Stimulated activated CD8-positive, alpha-beta memory T cell treated with anti-CD3 and anti-CD28 coated beads, Interleukin-4, amount 100 ng/mL, for 24 hours (primary cell): ENCODE data around the gene NPAS3.

ENCODE experiments used
- DNase-seq: peaks from one replicate; pipeline ENCODE4 v3.0.0-alpha.2; 2020; ENCODE audit warnings: low read depth

NPAS3 gene

DNA sequence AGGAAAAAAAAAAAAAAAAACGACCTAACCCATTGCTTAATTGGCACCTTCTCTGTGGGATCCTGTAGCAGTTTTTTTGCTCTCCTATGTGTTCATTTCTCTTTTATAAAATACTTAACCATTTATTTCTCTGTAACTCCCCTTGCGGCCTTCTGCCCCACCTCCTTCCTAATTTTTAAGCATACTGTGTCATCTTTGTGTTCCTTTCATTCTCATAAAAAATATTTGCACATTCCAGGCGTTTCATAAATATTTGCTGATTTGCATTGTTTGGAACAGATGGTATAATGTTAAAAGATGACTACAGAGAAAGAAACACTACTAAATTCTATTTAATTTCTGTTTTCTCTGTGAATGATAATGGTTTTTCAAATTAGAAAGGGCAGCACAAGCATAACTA is 77.9 kb downstream of the NPAS3 start:
- DNase-seq = no peak

DNA sequence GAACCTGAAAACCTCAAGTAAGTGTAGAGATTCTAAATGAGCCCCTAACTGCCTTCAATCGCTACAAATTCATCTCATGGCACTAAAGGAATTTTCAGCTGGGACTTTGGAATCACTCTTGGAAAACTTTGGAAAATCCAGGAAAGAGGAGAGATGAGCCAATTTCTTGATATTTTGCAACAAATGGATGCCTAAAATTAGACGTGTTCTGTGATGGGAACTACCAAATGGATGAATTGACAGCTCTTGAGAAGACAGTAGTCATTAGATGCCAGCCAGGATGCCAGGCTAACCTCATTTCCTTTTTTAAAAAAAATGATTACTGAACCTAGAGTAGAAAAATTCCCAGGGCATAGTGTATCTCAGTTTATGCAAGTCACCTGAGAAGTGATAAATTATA is 78.3 kb downstream of the NPAS3 start:
- DNase-seq = no peak

DNA sequence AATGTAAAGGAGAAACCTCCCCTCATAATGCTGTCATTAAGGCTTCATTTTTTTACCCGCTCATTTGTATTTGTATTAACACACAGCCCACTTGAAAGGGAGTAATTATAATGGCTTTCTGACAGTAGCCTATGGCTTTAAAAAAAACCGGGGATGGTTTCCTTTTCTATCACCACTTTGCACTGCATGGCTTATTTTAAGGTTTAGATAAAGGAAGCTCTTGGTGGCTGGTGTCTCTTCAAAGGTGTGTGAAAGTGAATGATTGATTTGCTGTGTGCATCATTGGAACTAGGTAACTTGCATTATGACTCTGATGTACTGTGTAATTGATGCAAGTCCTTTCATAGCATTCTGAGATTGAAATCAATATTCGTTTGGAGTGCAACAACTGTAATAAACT is 80.7 kb downstream of the NPAS3 start:
- DNase-seq = no peak

DNA sequence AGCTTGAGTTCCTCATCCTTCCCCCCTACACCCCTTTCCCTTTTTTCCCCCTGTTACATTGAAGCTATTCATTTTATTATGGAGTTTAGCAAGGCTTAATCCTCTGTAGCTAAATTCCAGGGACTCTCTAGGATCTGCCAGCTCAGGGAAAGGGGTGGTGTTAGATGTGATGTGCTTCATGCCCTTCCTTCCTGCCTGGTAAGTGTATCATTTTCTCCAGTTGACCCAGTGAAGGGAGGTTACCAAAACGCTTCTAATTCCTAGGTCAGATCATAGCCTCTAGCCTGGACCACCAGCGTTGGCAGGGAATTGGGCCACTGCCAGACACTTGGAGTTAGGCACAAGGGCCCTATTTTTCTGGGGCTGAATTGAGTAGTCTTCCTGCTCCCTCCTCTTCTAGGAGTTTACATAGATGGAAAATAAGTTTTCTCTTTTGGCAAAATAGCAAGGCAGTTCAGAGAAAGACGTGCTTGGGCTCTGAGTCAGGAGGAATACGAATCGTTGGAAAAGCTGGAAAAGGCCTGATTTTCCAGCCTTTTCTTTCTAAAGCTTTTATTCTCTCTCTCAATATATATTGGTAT is 88.3 kb downstream of the NPAS3 start:
- DNase-seq = no peak

DNA sequence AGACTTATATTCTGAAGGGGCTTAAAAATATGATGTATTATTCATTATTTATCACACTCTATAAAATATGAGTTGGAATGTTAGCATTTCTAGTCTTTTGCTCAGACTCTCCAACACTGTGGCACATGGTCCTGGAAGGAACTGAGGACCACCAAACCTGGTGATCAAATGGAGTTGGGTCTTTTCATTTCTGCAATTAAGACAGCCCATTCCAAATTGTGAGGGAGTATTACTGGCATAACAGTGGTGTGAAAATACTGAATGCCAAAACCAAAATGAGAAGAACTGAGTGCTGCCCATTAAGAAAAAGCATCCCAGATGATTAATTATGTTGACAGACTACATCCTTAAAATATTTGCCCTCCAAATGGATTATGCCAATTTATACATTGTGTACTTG is 90.8 kb downstream of the NPAS3 start:
- DNase-seq = no peak

DNA sequence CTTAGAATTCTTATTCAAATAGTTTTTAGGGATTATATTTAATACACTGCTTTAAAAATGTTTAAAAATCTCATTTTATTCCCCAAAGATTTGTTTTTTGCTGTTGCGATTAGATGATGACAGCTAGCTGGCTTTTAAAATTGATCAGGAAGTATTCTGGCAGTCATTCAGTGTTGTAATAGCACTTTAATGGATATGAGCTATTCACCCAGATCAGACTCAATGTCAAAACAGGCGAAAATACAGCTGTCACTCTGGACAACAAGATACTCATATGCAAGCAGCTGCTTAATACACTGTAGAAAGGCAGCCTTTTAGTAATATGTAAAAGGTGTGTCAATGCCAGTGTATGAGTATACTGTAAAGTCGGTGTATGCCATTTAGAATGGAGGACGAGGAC is 91.7 kb downstream of the NPAS3 start:
- no peak for DNase-seq

DNA sequence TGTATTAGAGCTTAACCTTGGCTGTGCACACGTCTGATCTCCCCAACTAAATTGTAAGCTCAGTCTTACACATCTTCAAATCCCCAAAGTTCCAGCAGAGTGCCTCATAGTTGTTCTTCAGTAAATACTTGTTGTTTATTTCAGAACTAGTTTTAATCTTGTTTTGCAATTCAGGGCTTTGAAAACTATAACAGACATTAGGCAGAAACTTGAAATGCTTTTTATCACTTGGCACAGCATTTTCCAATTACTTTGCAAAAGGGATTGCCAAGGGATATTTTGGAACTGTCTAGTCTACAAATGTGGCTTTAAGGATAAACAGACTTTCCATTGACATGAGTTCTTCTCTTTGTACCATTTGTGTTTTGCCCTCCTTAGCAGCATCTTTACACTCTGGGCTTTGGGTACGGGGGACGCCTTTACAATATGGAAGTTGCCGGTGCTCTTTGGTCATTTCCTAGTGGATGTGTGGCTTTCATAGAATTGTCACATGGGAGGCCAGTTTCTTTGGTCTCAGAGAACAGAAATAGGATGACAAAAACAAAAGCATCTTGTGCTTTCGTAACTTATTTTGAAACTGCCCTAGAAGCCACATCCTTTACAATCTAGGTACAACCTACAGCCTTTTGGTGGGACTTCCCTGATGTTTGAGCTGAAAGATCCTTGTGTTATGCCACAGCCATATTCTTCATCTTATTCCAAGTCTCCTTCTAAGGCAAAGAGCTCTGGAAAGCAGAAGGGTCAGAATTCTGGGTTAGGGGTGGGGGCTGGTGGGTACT is 96.9 kb downstream of the NPAS3 start:
- DNase-seq = no peak

DNA sequence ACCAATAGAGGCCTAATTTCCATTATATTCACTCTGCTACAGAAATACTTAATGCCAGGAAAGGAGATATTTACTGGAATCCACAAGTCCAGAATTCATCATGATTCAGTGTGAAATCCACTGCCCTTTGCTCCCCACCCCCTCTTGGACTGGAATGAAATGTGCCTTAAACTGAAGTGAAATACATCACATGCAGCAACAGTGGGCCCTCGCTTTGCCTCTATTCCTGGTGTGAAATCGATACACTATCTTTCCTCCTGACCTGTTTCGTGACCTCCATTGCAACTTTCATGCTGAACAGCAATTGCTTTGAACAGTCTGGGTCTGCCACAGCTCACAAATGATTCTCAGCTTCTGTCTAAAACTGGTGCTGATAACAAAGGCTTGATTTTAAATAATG is 100.6 kb downstream of the NPAS3 start:
- no peak for DNase-seq

DNA sequence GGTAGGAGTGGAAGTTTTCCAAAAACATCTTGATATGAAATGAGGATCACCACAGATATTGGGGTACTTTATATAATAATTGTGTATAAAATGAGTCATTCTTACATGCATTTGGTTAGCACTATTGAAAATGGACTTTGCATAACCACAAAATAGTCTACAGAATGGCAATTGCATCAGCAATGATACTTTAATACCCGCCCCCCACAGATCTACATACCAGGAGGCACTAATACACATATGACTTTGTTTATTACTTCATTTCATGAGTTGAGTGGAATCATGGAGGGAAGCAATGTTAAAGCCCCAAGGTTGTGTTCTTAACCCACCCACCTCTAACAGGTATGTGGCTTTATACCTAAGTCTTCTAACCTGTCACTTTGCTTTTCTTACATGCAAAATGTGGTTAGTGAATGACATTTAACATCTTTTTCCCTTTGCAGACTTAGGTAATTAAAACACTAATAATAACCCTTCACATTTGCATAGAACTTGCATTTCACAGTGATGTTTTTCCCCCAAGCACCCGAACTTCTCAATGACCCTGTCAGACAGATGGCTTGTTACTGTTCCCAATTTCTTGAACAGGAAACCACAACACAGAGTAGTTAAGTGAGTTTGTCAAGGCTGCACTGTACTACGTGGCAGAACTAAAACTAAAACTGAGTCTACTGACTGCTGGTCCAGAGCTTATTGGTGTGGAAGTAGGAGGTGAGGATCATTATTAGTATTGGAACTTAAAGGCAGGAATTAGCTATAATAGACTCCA is 101.9 kb downstream of the NPAS3 start:
- no peak for DNase-seq

DNA sequence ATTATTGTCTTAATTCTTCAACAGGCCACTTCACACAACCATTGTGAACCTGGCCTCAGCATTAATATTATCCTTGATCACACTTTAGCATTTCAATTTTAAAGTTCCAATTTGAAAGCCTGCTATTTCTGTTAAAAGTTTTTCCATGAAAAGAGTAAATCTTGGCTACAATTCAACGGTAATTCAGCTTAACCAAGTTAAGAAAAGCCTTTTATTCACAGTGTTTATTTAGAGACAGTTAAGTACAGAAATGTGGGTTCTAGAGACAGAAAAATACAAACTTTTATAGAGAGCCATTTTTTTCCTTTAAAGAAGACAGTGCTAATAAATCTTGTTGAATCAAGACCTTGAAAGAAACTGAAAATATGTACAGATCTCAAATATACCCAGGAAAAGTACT is 103.9 kb downstream of the NPAS3 start:
- DNase-seq = no peak

DNA sequence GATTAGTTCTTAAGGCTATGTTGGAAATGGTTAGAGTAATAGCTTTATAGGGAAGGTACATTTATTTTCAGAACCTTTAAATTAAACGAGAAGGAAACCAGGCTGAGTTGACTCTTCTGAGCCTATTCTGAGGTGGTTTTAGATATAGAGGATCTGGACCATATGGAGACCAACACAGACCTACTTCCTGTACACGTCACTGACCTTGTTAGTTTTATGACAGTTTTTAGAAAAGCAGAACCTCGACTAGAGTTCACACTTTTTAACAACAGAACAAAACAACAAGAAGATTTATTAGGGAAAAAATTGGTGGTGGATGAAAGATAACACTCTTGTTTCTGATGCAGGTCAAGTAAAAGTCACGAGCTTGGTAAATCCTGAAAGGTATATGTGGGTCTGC is 107.1 kb downstream of the NPAS3 start:
- DNase-seq = no peak

DNA sequence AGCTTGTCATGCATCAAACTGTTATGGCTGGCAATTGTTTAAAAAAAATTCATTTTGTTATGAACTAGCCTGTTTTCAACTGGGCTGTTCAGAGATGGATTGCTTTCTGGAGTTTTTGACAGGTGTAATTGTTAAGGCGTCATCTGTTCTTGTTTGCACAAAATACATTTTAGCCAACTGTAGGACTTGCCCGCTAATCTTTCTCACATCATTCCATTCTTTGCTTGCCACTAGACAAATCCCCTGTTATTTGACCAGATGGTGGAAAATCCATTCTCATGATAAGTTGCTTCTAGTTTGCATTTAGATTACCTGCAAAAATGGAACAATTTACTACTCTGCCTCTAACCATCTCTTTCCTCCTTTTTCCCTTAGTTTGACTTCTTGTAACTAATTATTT is 114.3 kb downstream of the NPAS3 start:
- no peak for DNase-seq

DNA sequence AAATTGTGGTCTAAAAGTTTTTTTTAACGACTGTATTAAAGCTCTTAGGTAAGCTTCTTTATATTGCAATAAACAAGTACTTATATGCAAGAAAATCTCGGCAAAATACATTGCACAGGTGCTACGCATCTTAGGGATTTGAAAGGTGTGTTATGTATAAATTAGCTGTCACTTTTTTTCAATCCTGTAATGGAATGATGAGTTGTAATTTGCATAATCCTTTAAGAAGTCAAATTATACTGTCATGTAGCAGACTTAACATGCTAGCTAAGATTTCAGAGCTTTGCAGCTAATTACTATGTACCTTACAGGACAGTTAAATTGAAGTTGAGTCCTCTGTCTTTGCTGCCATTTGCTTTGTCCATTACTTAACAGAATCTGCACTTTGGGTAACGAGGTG is 117.5 kb downstream of the NPAS3 start:
- DNase-seq = no peak

DNA sequence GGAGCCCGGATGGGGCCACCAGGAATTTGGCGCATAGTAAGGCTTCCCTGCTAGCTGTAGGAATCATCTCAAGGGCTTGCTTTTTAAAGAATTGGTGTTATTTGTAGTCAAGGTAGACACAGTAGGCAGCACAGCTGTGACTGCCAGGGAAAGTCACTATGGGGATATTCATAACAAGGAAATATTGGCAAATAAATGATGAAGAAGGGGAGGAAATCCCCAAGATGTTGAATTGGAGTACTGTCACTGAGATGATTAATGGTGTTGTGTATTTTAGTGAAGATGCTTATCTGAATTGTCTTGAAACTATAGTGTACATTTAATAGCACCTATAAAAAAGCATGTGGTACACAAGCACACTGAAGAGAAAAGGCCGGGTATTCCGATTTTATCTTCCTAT is 118.9 kb downstream of the NPAS3 start:
- no peak for DNase-seq

DNA sequence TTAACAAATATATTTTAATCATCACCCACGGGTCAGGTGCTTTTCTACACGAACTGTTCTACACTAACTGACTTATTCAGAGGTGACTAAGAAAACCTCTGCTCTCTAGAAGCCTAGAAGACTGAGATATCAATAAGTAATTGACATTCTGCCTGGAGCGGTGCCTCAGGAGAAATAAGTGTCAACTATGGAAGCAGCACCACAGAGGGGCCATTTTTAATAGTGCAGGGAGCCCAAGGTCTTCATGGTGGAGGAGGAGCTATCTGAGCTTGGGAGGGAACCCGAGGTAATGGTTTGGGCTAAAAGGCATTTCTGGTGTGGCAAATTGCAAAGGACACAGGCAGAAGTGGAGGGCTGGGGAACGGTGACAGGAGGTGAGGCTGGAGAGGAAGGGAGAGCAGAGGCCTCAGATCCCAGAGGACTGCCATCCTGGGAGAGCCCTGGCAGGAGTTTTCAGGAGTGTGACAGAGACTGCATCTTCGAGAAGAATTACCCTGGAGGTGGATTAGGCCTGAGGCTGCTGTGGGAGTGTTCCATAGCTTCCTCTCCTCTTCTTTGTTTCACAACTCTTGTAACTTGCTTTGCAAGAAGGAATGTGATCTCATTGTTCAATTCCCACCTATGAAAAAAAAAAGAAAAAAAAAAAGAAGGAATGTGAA is 123.1 kb downstream of the NPAS3 start:
- no peak for DNase-seq

DNA sequence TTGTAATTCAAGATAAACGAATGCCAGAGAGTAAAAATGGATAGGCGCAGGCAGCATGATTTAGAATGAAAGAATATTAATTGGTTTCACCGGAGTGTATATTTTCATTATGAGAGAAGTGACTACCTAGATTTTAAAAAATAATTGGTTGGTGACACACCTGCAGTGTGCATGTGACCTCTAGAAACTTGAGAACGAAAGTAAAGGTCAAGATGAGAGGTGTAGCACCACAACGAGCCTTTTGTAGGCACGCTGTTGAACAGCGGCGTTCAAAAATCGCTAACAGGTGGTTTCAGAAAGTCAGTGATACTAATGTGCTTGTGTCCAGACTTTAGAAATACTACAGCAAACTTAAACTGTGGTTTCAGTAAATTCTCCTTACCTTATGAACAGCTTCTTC is 123.8 kb downstream of the NPAS3 start:
- DNase-seq = no peak

DNA sequence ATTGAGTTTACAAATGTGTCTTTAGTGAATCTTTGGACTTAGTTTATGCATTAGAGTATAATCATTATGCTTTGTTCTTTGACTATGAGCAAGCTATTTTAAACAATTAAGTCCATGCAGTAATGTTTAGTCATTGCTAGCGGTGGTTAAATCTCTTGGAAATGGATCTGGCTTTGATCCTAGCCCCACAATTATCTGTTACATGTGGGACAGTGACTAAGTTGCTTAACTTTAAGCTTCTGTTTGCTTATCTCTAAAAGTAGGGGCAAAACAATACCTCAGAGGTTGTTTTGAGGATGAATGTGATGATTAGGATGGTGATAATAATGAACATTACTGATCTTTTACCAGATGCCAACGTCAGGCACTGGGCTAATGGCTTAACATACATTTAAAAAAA is 124.2 kb downstream of the NPAS3 start:
- no peak for DNase-seq

DNA sequence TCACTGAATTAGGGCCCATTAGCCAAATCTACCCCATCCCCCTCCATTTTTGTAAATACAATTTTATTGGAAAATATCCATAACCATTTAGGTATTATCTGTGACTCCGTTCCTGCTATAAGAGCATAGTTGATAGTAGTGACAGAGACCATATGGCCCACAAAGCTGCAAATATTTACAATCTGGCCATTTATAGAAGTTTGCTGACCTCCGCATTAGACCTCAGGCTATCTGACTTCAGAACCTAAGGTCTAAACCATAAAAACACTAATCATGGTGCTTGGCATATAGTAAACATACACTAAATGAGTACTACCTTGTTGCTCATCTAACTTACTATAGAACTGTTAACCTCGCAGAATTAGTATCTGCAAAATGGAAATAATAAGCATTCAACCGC is 124.8 kb downstream of the NPAS3 start:
- no peak for DNase-seq

DNA sequence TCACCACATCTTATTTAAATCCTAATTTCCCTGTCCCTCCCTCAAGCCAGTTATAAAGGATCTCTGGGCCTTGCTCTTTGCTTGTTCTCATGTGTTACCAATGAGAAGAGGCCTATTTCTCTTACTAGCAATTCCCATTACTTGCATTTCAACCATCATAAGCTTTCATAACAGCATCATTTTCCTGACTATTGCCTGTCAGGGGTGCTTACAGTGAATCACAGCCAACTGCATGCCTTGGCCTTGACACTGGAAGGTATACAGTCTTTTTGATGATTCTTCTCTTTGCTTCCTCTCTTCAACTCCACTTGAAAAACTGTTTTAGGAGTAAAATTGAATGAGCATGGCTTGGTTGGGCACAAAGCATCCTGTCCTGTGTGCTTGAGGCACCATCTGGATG is 127.0 kb downstream of the NPAS3 start:
- DNase-seq = no peak

DNA sequence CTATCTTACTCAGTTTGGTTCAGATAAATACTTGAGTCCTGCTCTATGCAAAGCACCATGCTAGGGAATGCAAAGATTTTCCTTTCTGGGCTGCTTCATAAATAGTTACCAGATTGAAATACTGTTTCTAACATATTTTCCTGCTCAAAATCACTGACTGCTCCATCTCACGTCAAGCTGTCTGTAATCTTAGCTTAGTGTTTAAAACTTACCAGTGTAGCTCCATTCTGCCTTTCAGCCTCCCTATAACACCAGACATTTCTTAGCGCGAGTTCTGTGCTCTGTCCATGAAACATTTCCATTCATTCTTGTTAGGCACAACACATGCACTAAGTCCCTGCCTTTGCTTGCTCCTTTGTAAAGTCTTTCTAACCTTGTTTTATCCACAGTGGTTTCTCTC is 129.4 kb downstream of the NPAS3 start:
- no peak for DNase-seq

DNA sequence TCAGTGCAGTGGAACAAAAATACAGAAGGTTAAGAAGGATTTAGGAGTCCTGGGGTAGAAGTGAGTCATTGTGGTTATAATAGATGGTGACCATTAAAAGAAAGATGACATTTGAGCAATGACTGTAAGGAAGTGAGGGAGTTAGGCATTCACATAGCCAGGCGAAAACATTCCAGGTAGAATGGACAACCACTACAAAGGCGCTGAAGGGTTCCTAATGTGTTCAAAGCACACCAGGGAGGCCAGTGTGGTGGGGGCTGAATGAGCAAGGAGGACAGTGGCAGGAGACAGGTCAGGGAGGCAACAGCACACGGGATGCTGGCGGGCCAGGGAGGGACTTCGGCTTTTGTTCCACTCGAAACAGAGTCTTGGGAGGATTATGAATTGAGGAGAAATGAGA is 129.9 kb downstream of the NPAS3 start:
- no peak for DNase-seq

DNA sequence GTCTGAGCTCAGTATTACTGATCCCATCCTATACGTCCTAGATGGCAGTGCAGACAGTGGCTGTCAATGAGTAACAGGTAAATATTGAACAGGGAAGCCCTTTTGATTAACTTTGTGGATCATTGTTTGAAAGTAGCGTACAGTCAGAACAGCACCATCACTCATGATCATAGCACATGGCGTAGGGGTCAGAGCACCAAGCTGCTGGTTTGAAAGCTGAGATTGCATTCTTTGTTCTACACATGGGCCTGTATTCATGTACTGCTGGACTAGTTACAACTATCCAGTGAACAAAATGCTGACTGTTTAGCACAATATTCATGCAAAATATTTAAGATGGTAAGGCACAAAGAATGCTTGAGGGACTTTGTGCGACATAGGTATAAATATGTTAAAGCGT is 131.8 kb downstream of the NPAS3 start:
- DNase-seq = no peak

DNA sequence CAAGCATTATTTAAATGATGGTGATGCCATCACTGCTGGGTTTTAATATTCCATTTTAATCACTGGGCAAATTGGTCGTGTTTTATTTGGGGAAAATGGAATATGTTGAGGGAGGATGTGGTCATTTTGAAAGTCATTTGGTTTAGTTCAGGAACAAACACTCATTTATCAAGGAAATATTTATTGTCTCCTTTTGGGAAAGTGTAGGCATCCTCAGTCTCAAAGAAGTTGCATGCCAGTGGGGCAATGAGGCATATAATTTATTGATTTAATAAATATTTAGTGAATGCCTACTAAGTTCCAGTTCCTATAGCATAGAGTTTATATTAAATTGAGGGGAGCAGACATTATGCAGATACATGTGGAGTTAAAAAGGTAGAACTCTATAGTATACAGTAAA is 134.3 kb downstream of the NPAS3 start:
- no peak for DNase-seq
